Immature natural killer cell (primary cell): Measurements from ENCODE around the gene POC1A. TPM values are rescaled to one million over a fixed set of nuclear protein-coding genes. Genes with fewer than 3 reads are reported as not detected.
A peak's percentile ranks its signal among the peaks of the same experiment; 100 is the strongest.

Experiments
- DNase-seq, 3 donors: peaks; one replicate each; pipeline ENCODE4 v3.0.0; 2022; ENCODE audit warnings: mixed read lengths in 1 of 3
- H3K27ac Mint-ChIP-seq, 6 donors: one replicate each; pipeline ENCODE4 v1.8.0; 2020; ENCODE audit warnings: mixed read lengths in 6 of 6, mild to moderate bottlenecking in 5 of 6, inconsistent platforms in 4 of 6, moderate library complexity in 3 of 6
- H3K27me3 Mint-ChIP-seq, 3 donors: one replicate each; pipeline ENCODE4 v1.8.0; 2020 to 2021; ENCODE audit warnings: low read depth in 3 of 3, mild to moderate bottlenecking in 3 of 3, mixed read lengths in 3 of 3, moderate library complexity in 3 of 3, inconsistent platforms in 1 of 3
- H3K36me3 Mint-ChIP-seq, 3 donors: one replicate each; pipeline ENCODE4 v1.8.0; 2020; ENCODE audit warnings: mixed read lengths in 3 of 3, inconsistent platforms in 2 of 3, mild to moderate bottlenecking in 2 of 3
- H3K4me1 Mint-ChIP-seq, 2 donors: one replicate each; pipeline ENCODE4 v1.8.0; 2020; ENCODE audit warnings: inconsistent platforms in 2 of 2, mild to moderate bottlenecking in 2 of 2, mixed read lengths in 2 of 2, moderate library complexity in 1 of 2
- H3K4me3 Mint-ChIP-seq, 5 donors: one replicate each; pipeline ENCODE4 v1.8.0; 2020; ENCODE audit warnings: mild to moderate bottlenecking in 5 of 5, mixed read lengths in 5 of 5, inconsistent platforms in 3 of 5, moderate library complexity in 3 of 5
- H3K9me3 Mint-ChIP-seq, 6 donors: one replicate each; pipeline ENCODE4 v1.8.0; 2020; ENCODE audit warnings: mild to moderate bottlenecking in 6 of 6, mixed read lengths in 6 of 6, inconsistent platforms in 4 of 6, moderate library complexity in 3 of 6
- polyA plus RNA-seq, 3 donors: library from polyadenylated mRNA; unstranded; fragments of 300-500 nt; fragmentation: Illumina TruSeq; gene quantifications; one replicate each; pipeline ENCODE4 v1.2.3, GENCODE V29; 2021

POC1A gene
- polyA plus RNA-seq, 3 donors from 2014 or later: 2.9 to 4.0 TPM; not detected in 1

GRCh38 chr3:52126500-52126899 lies 27.7 kb downstream of the POC1A start:
- Mint-ChIP-seq H3K27me3 (peaks cover 0 to 5% (median 0%) of the 10 kb centered on the region in 3 donors), H3K36me3 (peaks cover 0 to 3% (median 0%) of the 10 kb centered on the region in 3 donors), H3K4me3 (no peak overlapping the region), H3K27ac (peak overlapping the region in 2 of 6 donors; percentile 34 to 50), H3K4me1 (peaks cover 10 to 16% of the 10 kb centered on the region in 2 donors), H3K9me3 (no peaks in the 10 kb centered on the region)
- no peak for DNase-seq

DNA sequence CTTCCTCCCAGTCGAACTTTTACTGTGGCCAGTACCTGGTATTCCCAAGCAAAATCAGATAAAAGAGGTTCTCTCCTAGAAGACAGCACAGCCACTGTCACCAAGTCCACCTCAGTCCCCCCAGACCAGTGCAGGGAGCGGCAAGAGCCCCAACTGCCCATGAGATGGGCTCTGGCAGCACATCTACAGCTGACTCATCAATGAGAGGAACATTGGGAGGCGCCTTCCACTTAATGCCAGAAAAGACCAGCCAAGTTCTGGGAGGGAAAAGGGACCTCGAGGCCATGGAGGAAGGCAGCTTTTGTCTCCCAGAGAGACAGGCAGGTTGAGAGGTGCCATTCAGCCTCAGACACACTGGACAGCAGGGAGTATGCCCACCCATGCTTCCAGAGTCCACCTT lies 28.2 kb downstream of the POC1A start:
- peaks cover 0 to 5% (median 2%) of the 10 kb centered on the region in 3 donors for H3K27me3 Mint-ChIP-seq
- peaks cover 0 to 3% (median 0%) of the 10 kb centered on the region in 3 donors for H3K36me3 Mint-ChIP-seq
- no peak overlapping the region for H3K4me3 Mint-ChIP-seq
- H3K27ac Mint-ChIP-seq: no peak overlapping the region
- no peak for DNase-seq
- H3K4me1 Mint-ChIP-seq: peaks cover 15 to 20% of the 10 kb centered on the region in 2 donors
- H3K9me3 Mint-ChIP-seq: no peaks in the 10 kb centered on the region

GRCh38 chr3:52124766-52125165 lies 29.5 kb downstream of the POC1A start:
- H3K4me3 Mint-ChIP-seq: no peak overlapping the region
- no peaks in the 10 kb centered on the region for H3K9me3 Mint-ChIP-seq
- peak overlapping the region in 1 of 6 donors; percentile 33 for H3K27ac Mint-ChIP-seq
- peaks cover 0 to 5% (median 2%) of the 10 kb centered on the region in 3 donors for H3K27me3 Mint-ChIP-seq
- no peak for DNase-seq
- peaks cover 17 to 30% of the 10 kb centered on the region in 2 donors for H3K4me1 Mint-ChIP-seq
- peaks cover 0 to 3% (median 0%) of the 10 kb centered on the region in 3 donors for H3K36me3 Mint-ChIP-seq

DNA sequence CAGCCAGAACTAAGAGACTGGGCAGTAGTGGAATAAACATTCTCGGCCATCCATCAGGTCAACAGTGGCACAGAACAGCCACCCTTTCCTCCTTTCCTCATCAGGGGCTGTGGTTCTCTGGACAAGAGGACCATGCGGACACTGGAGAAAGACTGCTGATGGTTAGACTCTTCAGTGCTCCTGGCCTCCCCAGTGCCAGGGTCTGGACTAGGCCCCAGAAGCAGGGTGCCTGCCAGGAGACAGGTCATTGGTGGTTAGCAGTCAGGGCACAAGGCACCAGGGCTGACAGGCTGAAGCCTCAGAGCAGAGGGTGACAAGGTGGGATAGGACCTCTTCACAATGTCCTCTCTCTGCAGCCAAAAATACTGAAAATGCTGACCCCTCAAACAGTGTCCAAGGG lies 30.1 kb downstream of the POC1A start:
- DNase-seq: no peak
- H3K4me3 Mint-ChIP-seq: no peak overlapping the region

GRCh38 chr3:52123106-52123725 lies 31.0 kb downstream of the POC1A start:
- no peak overlapping the region for H3K4me3 Mint-ChIP-seq
- H3K36me3 Mint-ChIP-seq: peaks cover 0 to 3% (median 0%) of the 10 kb centered on the region in 3 donors
- H3K27ac Mint-ChIP-seq: peak overlapping the region in 1 of 6 donors; percentile 29
- H3K27me3 Mint-ChIP-seq: peaks cover 0 to 5% (median 2%) of the 10 kb centered on the region in 3 donors
- DNase-seq: peak; percentile 71 to 77 (median 74)
- peaks cover 17 to 30% of the 10 kb centered on the region in 2 donors for H3K4me1 Mint-ChIP-seq
- no peaks in the 10 kb centered on the region for H3K9me3 Mint-ChIP-seq

More for the DNA sequence above, 30.1 kb downstream of the POC1A start:
- H3K9me3 Mint-ChIP-seq: no peaks in the 10 kb centered on the region
- H3K4me1 Mint-ChIP-seq: peaks cover 17 to 30% of the 10 kb centered on the region in 2 donors
- peaks cover 0 to 3% (median 0%) of the 10 kb centered on the region in 3 donors for H3K36me3 Mint-ChIP-seq
- H3K27ac Mint-ChIP-seq: no peak overlapping the region
- H3K27me3 Mint-ChIP-seq: peaks cover 0 to 5% (median 2%) of the 10 kb centered on the region in 3 donors

DNA sequence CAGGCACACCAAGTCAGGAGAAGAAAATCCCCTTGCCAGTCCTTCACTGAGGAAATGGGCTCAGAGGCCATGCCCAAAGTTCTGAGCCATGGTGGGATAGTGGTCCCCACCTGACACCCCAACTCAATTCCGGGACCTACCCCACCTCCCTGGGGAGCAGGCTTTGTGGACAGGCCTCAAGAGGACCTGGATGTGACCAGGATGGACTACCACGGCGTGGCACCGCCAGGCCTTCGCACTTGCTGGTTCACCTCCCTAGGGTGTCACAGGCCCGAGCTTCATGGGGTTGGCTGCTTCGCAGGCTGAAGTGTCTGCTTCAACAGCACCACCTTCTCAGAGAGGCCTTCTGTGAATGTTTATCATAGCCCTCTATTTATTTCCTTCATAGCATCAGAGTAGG lies 31.7 kb downstream of the POC1A start:
- H3K27me3 Mint-ChIP-seq: peaks cover 0 to 3% (median 2%) of the 10 kb centered on the region in 3 donors
- peak overlapping the region in 5 of 6 donors; percentile 9 to 35 (median 20) for H3K27ac Mint-ChIP-seq
- peak overlapping the region in 2 of 5 donors; percentile 12 to 46 for H3K4me3 Mint-ChIP-seq
- no peaks in the 10 kb centered on the region for H3K9me3 Mint-ChIP-seq
- DNase-seq: no peak
- H3K4me1 Mint-ChIP-seq: peaks cover 17 to 30% of the 10 kb centered on the region in 2 donors
- peaks cover 0 to 3% (median 0%) of the 10 kb centered on the region in 3 donors for H3K36me3 Mint-ChIP-seq

DNA sequence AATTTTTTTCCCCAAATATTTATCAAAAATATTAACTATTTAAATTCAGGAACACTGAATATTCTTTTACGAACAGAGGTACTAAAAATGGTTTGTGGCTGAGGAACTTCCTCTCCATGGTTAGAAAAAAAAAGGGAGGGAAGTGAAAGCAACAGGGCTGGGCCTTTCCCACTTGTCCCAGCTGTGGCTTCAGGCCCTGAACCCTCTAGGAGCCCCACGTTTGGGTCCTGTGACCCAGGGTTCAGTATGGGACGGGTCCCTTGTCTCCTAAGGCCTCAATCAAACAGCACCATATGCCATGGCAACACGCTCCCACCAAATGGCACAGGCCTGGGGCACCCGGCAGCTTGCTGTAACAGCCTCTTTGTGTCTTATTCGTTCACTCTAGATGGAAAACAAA lies 32.4 kb downstream of the POC1A start:
- H3K9me3 Mint-ChIP-seq: no peaks in the 10 kb centered on the region

DNA sequence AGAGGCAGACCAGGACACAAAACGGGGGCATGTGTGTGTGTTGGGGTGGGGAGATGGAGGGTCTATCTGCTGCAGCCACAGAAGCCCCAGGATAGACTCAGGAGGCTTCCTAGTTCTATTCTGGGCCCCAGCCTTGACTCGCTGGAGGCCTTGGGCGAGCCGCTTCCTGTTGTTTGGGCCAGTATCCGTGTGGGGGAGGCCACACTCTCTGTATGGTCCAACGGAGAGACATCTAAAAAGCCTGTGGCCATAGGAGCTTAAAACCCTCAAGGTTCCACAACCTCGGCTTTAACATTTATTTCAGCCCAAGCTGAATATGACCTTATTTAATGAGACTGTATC lies 32.8 kb downstream of the POC1A start:
- H3K27ac Mint-ChIP-seq: peak overlapping the region; percentile 34 to 86 (median 56)
- DNase-seq: no peak
- H3K4me3 Mint-ChIP-seq: peak overlapping the region in 1 of 5 donors; percentile 46
- H3K36me3 Mint-ChIP-seq: peaks cover 0 to 3% (median 0%) of the 10 kb centered on the region in 3 donors
- peaks cover 17 to 30% of the 10 kb centered on the region in 2 donors for H3K4me1 Mint-ChIP-seq
- peaks cover 0 to 2% (median 2%) of the 10 kb centered on the region in 3 donors for H3K27me3 Mint-ChIP-seq
- no peaks in the 10 kb centered on the region for H3K9me3 Mint-ChIP-seq

More for the DNA sequence above, 32.4 kb downstream of the POC1A start:
- peak overlapping the region in 2 of 6 donors; percentile 20 to 29 for H3K27ac Mint-ChIP-seq
- H3K4me1 Mint-ChIP-seq: peaks cover 17 to 30% of the 10 kb centered on the region in 2 donors
- peaks cover 0 to 3% (median 0%) of the 10 kb centered on the region in 3 donors for H3K36me3 Mint-ChIP-seq
- DNase-seq: no peak
- no peak overlapping the region for H3K4me3 Mint-ChIP-seq
- peaks cover 0 to 2% (median 2%) of the 10 kb centered on the region in 3 donors for H3K27me3 Mint-ChIP-seq

GRCh38 chr3:52120556-52121463 lies 33.4 kb downstream of the POC1A start:
- H3K27ac Mint-ChIP-seq: peak overlapping the region; percentile 34 to 86 (median 56)
- DNase-seq: no peak
- peaks cover 0 to 2% (median 2%) of the 10 kb centered on the region in 3 donors for H3K27me3 Mint-ChIP-seq
- peaks cover 0 to 3% (median 0%) of the 10 kb centered on the region in 3 donors for H3K36me3 Mint-ChIP-seq
- peaks cover 17 to 30% of the 10 kb centered on the region in 2 donors for H3K4me1 Mint-ChIP-seq
- peak overlapping the region in 2 of 5 donors; percentile 34 to 46 for H3K4me3 Mint-ChIP-seq
- H3K9me3 Mint-ChIP-seq: no peaks in the 10 kb centered on the region

GRCh38 chr3:52119826-52120225 lies 34.4 kb downstream of the POC1A start:
- H3K36me3 Mint-ChIP-seq: peaks cover 0 to 4% (median 0%) of the 10 kb centered on the region in 3 donors
- peak overlapping the region in 1 of 6 donors; percentile 19 for H3K27ac Mint-ChIP-seq
- H3K4me3 Mint-ChIP-seq: no peak overlapping the region
- no peaks in the 10 kb centered on the region for H3K9me3 Mint-ChIP-seq
- H3K27me3 Mint-ChIP-seq: peaks cover 0 to 4% (median 2%) of the 10 kb centered on the region in 3 donors
- no peak for DNase-seq
- H3K4me1 Mint-ChIP-seq: peaks cover 17 to 30% of the 10 kb centered on the region in 2 donors

GRCh38 chr3:52119099-52119498 lies 35.1 kb downstream of the POC1A start:
- no peaks in the 10 kb centered on the region for H3K9me3 Mint-ChIP-seq
- peaks cover 0 to 4% (median 2%) of the 10 kb centered on the region in 3 donors for H3K27me3 Mint-ChIP-seq
- DNase-seq: no peak
- peak overlapping the region in 1 of 6 donors; percentile 25 for H3K27ac Mint-ChIP-seq
- peaks cover 17 to 30% of the 10 kb centered on the region in 2 donors for H3K4me1 Mint-ChIP-seq
- H3K36me3 Mint-ChIP-seq: peaks cover 0 to 4% (median 0%) of the 10 kb centered on the region in 3 donors
- H3K4me3 Mint-ChIP-seq: no peak overlapping the region

GRCh38 chr3:52118156-52118875 lies 35.9 kb downstream of the POC1A start:
- Mint-ChIP-seq H3K4me1 (peaks cover 17 to 30% of the 10 kb centered on the region in 2 donors), H3K27me3 (peaks cover 0 to 2% (median 2%) of the 10 kb centered on the region in 3 donors), H3K9me3 (no peaks in the 10 kb centered on the region), H3K27ac (no peak overlapping the region), H3K4me3 (no peak overlapping the region), H3K36me3 (peaks cover 0 to 4% (median 0%) of the 10 kb centered on the region in 3 donors)
- DNase-seq: no peak

- H3K4me3 Mint-ChIP-seq: no peak overlapping the region
- no peak for DNase-seq
- H3K9me3 Mint-ChIP-seq: no peaks in the 10 kb centered on the region
- H3K36me3 Mint-ChIP-seq: peaks cover 0 to 4% (median 0%) of the 10 kb centered on the region in 3 donors
- peaks cover 0 to 2% (median 2%) of the 10 kb centered on the region in 3 donors for H3K27me3 Mint-ChIP-seq
- peaks cover 14 to 25% of the 10 kb centered on the region in 2 donors for H3K4me1 Mint-ChIP-seq
- H3K27ac Mint-ChIP-seq: peak overlapping the region in 1 of 6 donors; percentile 8
Observed at GRCh38 chr3:52117537-52117936, 36.7 kb downstream of the POC1A start.
